ENCODE data around the gene EDIL3.
A peak's percentile ranks its signal among the peaks of the same experiment; 100 is the strongest.

Gene EDIL3

GRCh38 chr5:84255315-84255714 is 129.4 kb downstream of the EDIL3 start:
- peak; percentile 41 for TF ChIP-seq CTCF (conservative IDR thresholded peaks at IDR 0.05)
- no peak overlapping the region for H3K27ac ChIP-seq

GRCh38 chr5:84253946-84254345 is 130.7 kb downstream of the EDIL3 start:
- H3K27ac ChIP-seq = no peak overlapping the region
- no peak for TF ChIP-seq CTCF (conservative IDR thresholded peaks at IDR 0.05)

- no peak for TF ChIP-seq CTCF (conservative IDR thresholded peaks at IDR 0.05)
- H3K27ac ChIP-seq = no peak overlapping the region
Observed at GRCh38 chr5:84251503-84251902, 133.2 kb downstream of the EDIL3 start.

GRCh38 chr5:84249918-84250630 is 134.6 kb downstream of the EDIL3 start:
- TF ChIP-seq CTCF (conservative IDR thresholded peaks at IDR 0.05) = no peak
- H3K27ac ChIP-seq = no peak overlapping the region

- no peak overlapping the region for H3K27ac ChIP-seq
- no peak for TF ChIP-seq CTCF (conservative IDR thresholded peaks at IDR 0.05)
Observed at GRCh38 chr5:84248013-84248412, 136.7 kb downstream of the EDIL3 start.

- TF ChIP-seq CTCF (conservative IDR thresholded peaks at IDR 0.05) = no peak
- no peak overlapping the region for H3K27ac ChIP-seq
Observed at GRCh38 chr5:84242286-84242685, 142.4 kb downstream of the EDIL3 start.

GRCh38 chr5:84239494-84239893 is 145.2 kb downstream of the EDIL3 start:
- TF ChIP-seq CTCF (conservative IDR thresholded peaks at IDR 0.05) = no peak
- no peak overlapping the region for H3K27ac ChIP-seq

All from VCaP (cell line).